Activated T-cell treated with anti-CD3 and anti-CD28 coated beads for 4 hours (primary cell): Measurements from ENCODE around the gene ORC5.

Experiments used
- DNase-seq: peaks from one replicate; pipeline ENCODE4 v3.0.0-alpha.2; 2020

ORC5 gene

DNA sequence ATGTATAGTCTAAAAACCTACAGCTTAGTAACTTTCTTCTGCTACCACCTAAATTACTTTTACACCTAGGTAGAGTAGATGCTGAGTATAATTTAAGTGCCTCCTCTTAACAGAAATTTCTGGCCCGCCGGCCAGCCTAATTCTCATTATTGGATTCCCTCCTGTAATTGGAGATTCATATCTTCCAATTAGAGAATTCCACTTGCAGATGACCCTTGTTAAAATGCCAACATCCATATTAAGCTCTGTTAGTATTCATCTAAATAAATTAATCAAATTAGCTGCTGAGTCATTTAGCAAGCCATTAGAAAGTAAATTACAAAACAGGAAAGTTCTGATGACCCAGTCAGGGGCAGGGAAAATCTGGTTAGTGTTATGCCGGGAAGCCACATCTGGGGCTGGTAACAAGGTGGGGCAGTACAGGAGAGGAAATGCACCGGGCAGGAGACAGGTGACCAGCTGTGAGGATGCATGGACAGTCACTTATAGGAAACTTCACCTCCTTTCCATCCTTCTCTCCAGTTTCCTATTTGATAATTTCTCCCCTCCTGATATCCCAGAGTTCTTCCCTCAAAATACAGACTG is 82.8 kb downstream of the ORC5 start:
- no peak for DNase-seq

- no peak for DNase-seq
Observed at GRCh38 chr7:104124469-104124868, 83.3 kb downstream of the ORC5 start.

- no peak for DNase-seq
Observed at GRCh38 chr7:104123786-104124185, 84.0 kb downstream of the ORC5 start.

GRCh38 chr7:104113788-104114187 is 94.0 kb downstream of the ORC5 start:
- no peak for DNase-seq

GRCh38 chr7:104112623-104113022 is 95.2 kb downstream of the ORC5 start:
- DNase-seq: no peak

DNA sequence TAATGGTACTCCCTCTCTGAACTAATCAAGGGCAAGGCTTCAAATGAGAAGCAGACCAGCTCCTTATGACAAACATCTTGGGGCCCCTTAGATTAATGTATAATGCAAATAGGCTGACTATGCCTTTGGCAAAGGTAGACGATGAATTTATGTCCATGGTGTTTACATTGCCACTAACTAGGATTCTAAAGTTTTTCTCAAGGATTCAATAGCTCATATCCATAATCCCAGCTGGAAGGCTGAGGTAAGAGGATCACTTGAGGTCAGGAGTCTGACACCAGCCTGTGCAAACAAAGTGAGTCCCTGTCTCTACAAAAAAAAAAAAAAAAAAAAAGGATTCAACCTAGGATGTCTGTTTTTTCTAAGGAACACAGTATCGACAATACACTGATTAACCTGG is 96.5 kb downstream of the ORC5 start:
- DNase-seq: no peak

DNA sequence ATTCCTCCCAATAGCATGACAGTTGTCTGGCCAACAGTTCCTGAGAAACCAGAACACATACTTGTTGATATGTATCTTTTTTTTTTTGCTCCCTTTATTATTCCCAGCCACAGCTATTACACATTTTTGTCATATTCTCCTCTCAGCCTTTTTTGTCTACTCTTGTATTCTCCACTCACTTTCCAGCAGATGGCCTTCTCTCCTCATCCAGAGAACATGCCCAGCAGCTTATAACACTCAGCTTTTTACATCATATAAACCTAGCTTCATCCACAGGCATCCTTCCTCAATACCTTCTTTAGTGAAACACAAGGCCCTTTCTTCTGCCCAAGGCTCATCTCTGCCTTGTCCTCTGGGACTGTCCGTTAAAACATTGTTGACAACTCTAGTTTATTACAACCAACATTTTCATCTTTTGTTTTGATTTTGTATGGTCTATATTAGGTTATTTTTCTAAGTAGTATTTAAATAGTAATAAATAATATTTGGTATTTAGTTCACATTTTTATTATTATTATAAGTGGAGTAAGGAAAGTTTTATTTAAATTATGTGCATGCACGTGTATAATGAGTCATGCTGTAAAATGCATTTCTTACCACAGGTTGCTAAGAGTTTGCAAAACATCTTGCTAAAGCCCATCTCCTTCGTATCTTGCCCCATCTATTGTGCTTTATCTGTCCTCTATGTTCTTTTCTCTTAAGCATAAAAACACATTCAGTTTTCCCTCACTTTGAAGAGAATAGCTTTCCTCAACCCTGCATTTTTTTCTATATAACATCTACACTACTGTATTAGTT is 101.5 kb downstream of the ORC5 start:
- no peak for DNase-seq

DNA sequence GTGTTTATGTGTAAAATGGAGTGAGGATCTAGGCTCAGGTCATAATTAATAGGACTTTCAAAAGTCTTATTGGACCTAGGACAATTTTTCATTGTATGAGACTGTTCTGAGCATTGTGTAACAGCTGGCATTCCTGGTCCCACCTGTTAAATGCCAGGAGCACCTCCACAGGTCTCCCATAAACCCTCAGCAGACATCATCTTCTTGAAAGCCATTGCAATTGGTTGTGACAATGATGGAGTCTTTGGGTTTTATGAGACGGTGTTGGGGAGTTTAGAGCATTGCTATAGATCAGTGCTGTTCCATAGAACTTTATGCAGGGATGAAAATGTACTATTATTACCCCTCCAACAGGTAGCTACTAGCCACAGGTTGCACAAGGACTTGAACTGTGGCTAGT is 108.9 kb downstream of the ORC5 start:
- DNase-seq: no peak

DNA sequence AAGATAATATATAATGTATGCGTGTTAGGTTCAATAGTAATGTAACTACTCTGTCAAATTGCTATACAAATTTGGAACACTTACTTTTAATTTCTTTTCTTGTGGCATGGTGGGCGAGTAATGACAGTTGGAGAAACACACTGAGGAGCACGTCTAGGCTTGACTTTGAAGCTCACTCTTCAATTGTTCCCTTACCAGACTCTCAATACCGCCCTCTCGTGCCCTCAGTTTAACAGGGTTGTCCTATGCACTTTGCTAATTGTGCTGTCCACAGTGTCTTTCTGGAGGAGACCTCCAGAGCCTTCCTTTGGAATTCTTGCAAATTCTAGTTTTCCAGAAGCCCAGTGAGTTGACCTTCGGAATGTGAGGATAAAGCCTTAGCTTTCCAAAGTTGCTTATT is 111.1 kb downstream of the ORC5 start:
- no peak for DNase-seq

DNA sequence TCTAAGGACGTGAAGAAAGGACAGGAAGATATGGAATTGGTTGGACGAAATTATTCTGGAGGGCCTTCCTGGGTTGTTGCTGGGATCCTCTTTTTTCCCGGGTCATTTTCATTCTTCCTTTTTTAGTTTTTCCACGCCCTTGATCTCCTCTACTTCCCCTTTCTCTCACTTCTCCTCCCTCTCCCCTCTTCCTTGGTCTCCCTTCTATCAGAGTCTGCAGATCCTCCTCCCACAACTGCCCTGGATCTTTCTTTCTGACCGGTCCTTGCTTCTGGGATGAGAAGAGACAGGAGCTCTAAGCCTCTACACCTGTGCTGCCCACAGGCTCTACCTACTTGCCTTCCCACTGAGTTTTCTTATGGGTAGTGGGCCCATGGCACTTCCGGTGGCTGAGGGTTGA is 114.7 kb downstream of the ORC5 start:
- DNase-seq: no peak

DNA sequence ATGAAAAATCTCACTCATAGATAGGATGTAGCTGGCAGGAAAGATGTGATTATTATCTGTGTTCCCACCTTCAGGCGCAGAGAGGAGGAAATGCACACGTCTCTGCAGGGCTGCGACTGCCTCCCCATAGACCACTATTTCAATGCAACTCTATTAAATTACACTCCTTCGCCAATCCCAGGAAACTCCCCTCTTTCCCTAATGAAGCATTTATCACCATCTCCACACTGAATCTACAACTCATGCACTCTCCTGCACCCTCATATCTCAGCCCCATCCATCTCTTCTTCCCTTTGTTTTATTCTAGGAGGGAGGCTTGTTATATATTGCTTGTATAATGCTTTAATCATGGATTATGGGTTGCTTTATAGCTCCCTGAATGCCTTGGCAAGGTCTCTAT is 116.6 kb downstream of the ORC5 start:
- DNase-seq: no peak

GRCh38 chr7:104089612-104090011 is 118.2 kb downstream of the ORC5 start:
- DNase-seq: no peak

DNA sequence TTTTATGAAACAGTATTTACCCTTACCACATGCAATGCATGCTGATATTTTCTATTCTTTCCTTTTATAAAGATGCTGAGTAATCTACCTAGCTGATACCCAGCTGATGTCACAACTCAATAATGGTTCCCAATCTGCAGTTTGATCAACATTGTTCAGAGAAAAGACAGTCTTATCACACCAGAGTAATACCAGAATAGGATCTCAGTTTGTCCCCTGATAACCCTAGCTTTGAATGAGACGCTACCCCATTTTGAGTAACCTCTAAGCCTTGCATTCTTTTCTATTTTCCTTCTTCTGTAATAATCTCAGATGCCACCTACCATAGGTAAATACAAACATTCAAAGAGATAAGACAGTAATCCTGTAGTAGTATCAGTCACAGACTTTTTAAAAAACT is 118.8 kb downstream of the ORC5 start:
- DNase-seq: no peak
